B cell (primary cell): ENCODE results near the gene PODNL1.

Experiments used
- CTCF ChIP-seq: fragments of 200-600 bp; IDR thresholded peaks from one replicate; pipeline ENCODE4 v1.8.0; 2022; ENCODE audit warnings: antibody characterized with exemption, mild to moderate bottlenecking
- EZH2 ChIP-seq: IDR thresholded peaks from 2 replicates; pipeline ENCODE4 v1.6.1; 2012; ENCODE audit warnings: borderline replicate concordance, low read depth, mild to moderate bottlenecking, moderate library complexity, low read length; ENCODE audit not compliant: insufficient read depth, poor library complexity, severe bottlenecking

DNA sequence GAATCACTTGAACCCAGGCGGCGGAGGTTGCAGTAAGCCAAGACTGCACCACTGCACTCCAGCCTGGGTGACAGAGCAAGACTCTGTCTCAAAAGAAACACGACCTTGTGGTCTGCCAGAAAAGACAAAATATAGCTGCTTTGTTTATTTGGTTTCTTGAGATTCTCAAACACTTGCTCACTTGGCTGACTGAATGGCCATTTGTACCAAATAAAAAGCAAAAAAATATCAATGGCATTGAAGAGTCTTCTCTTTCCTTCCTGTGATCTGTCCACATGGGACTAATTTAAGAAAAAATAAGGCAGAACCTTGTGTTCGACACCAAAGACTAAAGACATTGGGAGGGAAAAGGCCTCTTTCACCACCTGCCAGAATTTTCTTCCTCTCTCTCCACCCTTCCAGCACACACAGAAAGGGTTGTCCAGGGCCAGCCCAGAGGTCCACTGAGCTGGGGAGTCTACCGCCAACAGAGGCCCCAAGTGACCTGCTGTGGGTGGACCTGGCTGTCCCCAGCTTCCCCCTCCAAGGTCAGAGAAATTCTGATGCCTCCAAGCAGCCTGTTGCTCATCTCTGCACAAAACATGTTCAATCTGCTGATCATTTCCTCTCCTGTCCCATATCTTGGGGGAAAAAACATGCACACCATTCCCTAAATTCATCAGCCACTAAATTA, 38.2 kb downstream of the PODNL1 start:
- TF ChIP-seq CTCF, result no peak
- TF ChIP-seq EZH2, result no peak
